EL (cell line): ENCODE results near the gene CCDC82.

Experiments used
- DNase-seq: peaks from one replicate; pipeline ENCODE4 v3.0.0-alpha.2; 2016

The CCDC82 gene

GRCh38 chr11:96358321-96358720 is 31.4 kb downstream of the CCDC82 start:
- no peak for DNase-seq

- DNase-seq = no peak
Observed at GRCh38 chr11:96357794-96358193, 31.9 kb downstream of the CCDC82 start.

GRCh38 chr11:96356848-96357247 is 32.9 kb downstream of the CCDC82 start:
- no peak for DNase-seq

- DNase-seq = peak; percentile 96
Observed at GRCh38 chr11:96342961-96343711, 46.6 kb downstream of the CCDC82 start, which contains the start of gene MAML2. TSS of gene MAML2 (minus strand) at chr11:96343195. CDS start at chr11:96341895, 1,300 bp downstream.

- DNase-seq = peak; percentile 35
Observed at GRCh38 chr11:96342014-96342960, 47.4 kb downstream of the CCDC82 start.

GRCh38 chr11:96341211-96342013 is 48.3 kb downstream of the CCDC82 start:
- DNase-seq = peak; percentile 64

GRCh38 chr11:96340555-96340885 is 49.2 kb downstream of the CCDC82 start:
- no peak for DNase-seq

- peak; percentile 69 for DNase-seq
Observed at GRCh38 chr11:96339706-96340554, 49.8 kb downstream of the CCDC82 start.

GRCh38 chr11:96338910-96339705 is 50.6 kb downstream of the CCDC82 start:
- peak; percentile 69 for DNase-seq

GRCh38 chr11:96337541-96338431 is 51.9 kb downstream of the CCDC82 start:
- no peak for DNase-seq

GRCh38 chr11:96335388-96335787 is 54.3 kb downstream of the CCDC82 start:
- no peak for DNase-seq

- no peak for DNase-seq
Observed at GRCh38 chr11:96334219-96334618, 55.5 kb downstream of the CCDC82 start.

GRCh38 chr11:96333191-96333719 is 56.5 kb downstream of the CCDC82 start:
- peak; percentile 52 for DNase-seq

- no peak for DNase-seq
Observed at GRCh38 chr11:96332126-96332771, 57.5 kb downstream of the CCDC82 start.

GRCh38 chr11:96331699-96332116 is 58.0 kb downstream of the CCDC82 start:
- no peak for DNase-seq

GRCh38 chr11:96330511-96330859 is 59.2 kb downstream of the CCDC82 start:
- DNase-seq = no peak

GRCh38 chr11:96329855-96330510 is 59.7 kb downstream of the CCDC82 start:
- DNase-seq = no peak

GRCh38 chr11:96329419-96329818 is 60.3 kb downstream of the CCDC82 start:
- DNase-seq = no peak
